ENCODE measurements around the gene NEUROG1. TPM values are rescaled to one million over a fixed set of nuclear protein-coding genes. Genes with fewer than 3 reads are reported as not detected.

The NEUROG1 gene
- polyA plus RNA-seq, 1 donor: not detected

GRCh38 chr5:135493406-135494180 lies 42.2 kb downstream of the NEUROG1 start:
- DNase-seq (ENCODE audit: low read depth): no peak

- no peak for DNase-seq (ENCODE audit: low read depth)
These were observed 43.5 kb downstream of the NEUROG1 start for GRCh38 chr5:135492319-135492626.

GRCh38 chr5:135491552-135492318 lies 44.0 kb downstream of the NEUROG1 start:
- no peak for DNase-seq (ENCODE audit: low read depth)

- DNase-seq (ENCODE audit: low read depth): no peak
These were observed 44.7 kb downstream of the NEUROG1 start for GRCh38 chr5:135491038-135491551.

GRCh38 chr5:135490245-135491037 lies 45.3 kb downstream of the NEUROG1 start:
- DNase-seq (ENCODE audit: low read depth): no peak

GRCh38 chr5:135489466-135490244 lies 46.1 kb downstream of the NEUROG1 start:
- no peak for DNase-seq (ENCODE audit: low read depth)

GRCh38 chr5:135488727-135489465 lies 46.9 kb downstream of the NEUROG1 start:
- DNase-seq (ENCODE audit: low read depth): no peak

- DNase-seq (ENCODE audit: low read depth): no peak
These were observed 47.8 kb downstream of the NEUROG1 start for GRCh38 chr5:135487839-135488514.

GRCh38 chr5:135487037-135487395 lies 48.7 kb downstream of the NEUROG1 start:
- DNase-seq (ENCODE audit: low read depth): no peak

- DNase-seq (ENCODE audit: low read depth): no peak
These were observed 49.4 kb downstream of the NEUROG1 start for GRCh38 chr5:135486131-135487036.

GRCh38 chr5:135484674-135485086 lies 51.1 kb downstream of the NEUROG1 start:
- DNase-seq (ENCODE audit: low read depth): no peak

Other genes with a start within 250 kb of the NEUROG1 start
- 99.9 TPM for gene MACROH2A1, start 136.7 kb downstream of the NEUROG1 start, polyA plus RNA-seq (ENCODE audit: insufficient read length)
- gene DCANP1, start 88.6 kb downstream of the NEUROG1 start, polyA plus RNA-seq (ENCODE audit: insufficient read length): 0.10 TPM
- 0.23 TPM for gene TIFAB, start 83.6 kb downstream of the NEUROG1 start, polyA plus RNA-seq (ENCODE audit: insufficient read length)
- 27.8 TPM for gene CXCL14, start 43.0 kb upstream of the NEUROG1 start, polyA plus RNA-seq (ENCODE audit: insufficient read length)